ENCODE results near the gene EHD1.

- TF ChIP-seq POLR2A (IDR thresholded peaks at IDR 0.05), result no peak
- no peak for TF ChIP-seq CTCF (IDR thresholded peaks at IDR 0.05)
- TF ChIP-seq POLR2AphosphoS5 (IDR thresholded peaks at IDR 0.05), result no peak
- TF ChIP-seq EP300 (IDR thresholded peaks at IDR 0.05), result no peak
Measured at GRCh38 chr11:64813826-64814225, 64.6 kb downstream of the EHD1 start.
